Testis (tissue), 3 donors: ENCODE data around the gene SPATA32. TPM values are rescaled to one million over a fixed set of nuclear protein-coding genes. Genes with fewer than 3 reads are reported as not detected.

Source experiments
- DNase-seq: peaks from one replicate; pipeline ENCODE4 v3.0.0-alpha.2; 2019
- H3K27ac ChIP-seq, 2 donors: fragments of 200-600 bp; sonication (generic); one replicate each; pipeline ENCODE4 v1.5.1; 2019
- H3K27me3 ChIP-seq: fragments of 200-600 bp; sonication (generic); one replicate; pipeline ENCODE4 v1.5.1; 2019
- H3K36me3 ChIP-seq: fragments of 200-600 bp; sonication (generic); one replicate; pipeline ENCODE4 v1.5.1; 2017; ENCODE audit warnings: low read depth; ENCODE audit errors: missing control alignments
- H3K4me1 ChIP-seq: fragments of 200-600 bp; sonication (generic); one replicate; pipeline ENCODE4 v1.5.1; 2019
- H3K4me3 ChIP-seq, 2 donors: fragments of 200-600 bp; sonication (generic); one replicate each; pipeline ENCODE4 v1.5.1; 2017 to 2019
- H3K9me3 ChIP-seq: fragments of 200-600 bp; sonication (generic); one replicate; pipeline ENCODE4 v1.5.1; 2017
- POLR2A ChIP-seq: fragments of 450-650 bp; IDR thresholded peaks from one replicate; pipeline ENCODE4 v1.6.1; 2017; ENCODE audit warnings: antibody characterized with exemption, mild to moderate bottlenecking, moderate library complexity
- WGBS, 2 donors: methylation state at CpG; one replicate each; pipeline ENCODE4 v1.1.5; 2018; 5-methylcytosine and 5-hydroxymethylcytosine counted together
- intact Hi-C: fragments of 100-400 bp; cut with DNase I; formaldehyde crosslinking; loops from one replicate; pipeline ENCODE4 v1.15.1; 2023; ENCODE audit warnings: low total_unique reads
- polyA plus RNA-seq: library from polyadenylated mRNA; stranded (reverse); fragments of 350-450 nt; fragmentation: Illumina TruSeq; extraction: RNeasy Lipid Tissue Mini Kit (QIAGEN cat#74804); gene quantifications from one replicate; pipeline ENCODE4 v1.2.3, GENCODE V29; 2014; ENCODE audit warnings: low read depth, low replicate concordance; ENCODE audit not compliant: insufficient read depth
- total RNA-seq, 2 donors: library from RNA; depleted of rRNA; stranded (reverse); fragments of >200 nt; gene quantifications; one replicate each; pipeline ENCODE4 v1.2.3, GENCODE V29; 2016
- TF ChIP-seq, protein P1 (sequence below), 3 experiments: fragments of 450-650 bp in 2 of 3; fragments of 200-600 bp in 1 of 3; sonication (generic) in 1 of 3; IDR thresholded peaks; one replicate each; pipeline ENCODE4 v1.5.1; 2016 to 2019; ENCODE audit warnings: antibody characterized with exemption in 3 of 3, mild to moderate bottlenecking in 2 of 3, moderate library complexity in 1 of 3

The SPATA32 gene
- total and polyA plus RNA-seq, 3 donors from 2014 or later: 15.5 to 72.0 (median 47.4) TPM

- intact Hi-C loops: no loop called here
- no peaks in the 10 kb centered on the region for H3K36me3 ChIP-seq
- 90 to 93% methylated on average over 10 to 11 of the region's 11 CpGs for WGBS, 2 donors
These were observed 28.4 kb upstream of the SPATA32 start for GRCh38 chr17:45290269-45290765.

GRCh38 chr17:45289301-45290268 lies 27.7 kb upstream of the SPATA32 start:
- 80 to 89% methylated on average over 12 to 15 of the region's 15 CpGs for WGBS, 2 donors
- DNase-seq: no peak
- Histone ChIP-seq H3K36me3 (no peaks in the 10 kb centered on the region), H3K9me3 (no peaks in the 10 kb centered on the region), H3K4me1 (peaks cover 49% of the 10 kb centered on the region), H3K4me3 (no peak overlapping the region), H3K27me3 (no peaks in the 10 kb centered on the region), H3K27ac (no peak overlapping the region)
- intact Hi-C loops: loop anchor here (10.0 kb wide), 1 partner anchor 85 kb away; no protein-coding TSS in a partner anchor
- no peak for TF ChIP-seq POLR2A
- TF ChIP-seq, protein P1, sequence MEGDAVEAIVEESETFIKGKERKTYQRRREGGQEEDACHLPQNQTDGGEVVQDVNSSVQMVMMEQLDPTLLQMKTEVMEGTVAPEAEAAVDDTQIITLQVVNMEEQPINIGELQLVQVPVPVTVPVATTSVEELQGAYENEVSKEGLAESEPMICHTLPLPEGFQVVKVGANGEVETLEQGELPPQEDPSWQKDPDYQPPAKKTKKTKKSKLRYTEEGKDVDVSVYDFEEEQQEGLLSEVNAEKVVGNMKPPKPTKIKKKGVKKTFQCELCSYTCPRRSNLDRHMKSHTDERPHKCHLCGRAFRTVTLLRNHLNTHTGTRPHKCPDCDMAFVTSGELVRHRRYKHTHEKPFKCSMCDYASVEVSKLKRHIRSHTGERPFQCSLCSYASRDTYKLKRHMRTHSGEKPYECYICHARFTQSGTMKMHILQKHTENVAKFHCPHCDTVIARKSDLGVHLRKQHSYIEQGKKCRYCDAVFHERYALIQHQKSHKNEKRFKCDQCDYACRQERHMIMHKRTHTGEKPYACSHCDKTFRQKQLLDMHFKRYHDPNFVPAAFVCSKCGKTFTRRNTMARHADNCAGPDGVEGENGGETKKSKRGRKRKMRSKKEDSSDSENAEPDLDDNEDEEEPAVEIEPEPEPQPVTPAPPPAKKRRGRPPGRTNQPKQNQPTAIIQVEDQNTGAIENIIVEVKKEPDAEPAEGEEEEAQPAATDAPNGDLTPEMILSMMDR (IDR thresholded peaks at IDR 0.05): no peak

More at GRCh38 chr17:45290269-45290765, 28.4 kb upstream of the SPATA32 start:
- TF ChIP-seq, protein P1 (IDR thresholded peaks at IDR 0.05): no peak
- no peak for TF ChIP-seq POLR2A
- DNase-seq: no peak
- H3K4me3 ChIP-seq: no peak overlapping the region
- H3K9me3 ChIP-seq: no peaks in the 10 kb centered on the region
- no peak overlapping the region for H3K27ac ChIP-seq
- peaks cover 52% of the 10 kb centered on the region for H3K4me1 ChIP-seq
- no peaks in the 10 kb centered on the region for H3K27me3 ChIP-seq

DNA sequence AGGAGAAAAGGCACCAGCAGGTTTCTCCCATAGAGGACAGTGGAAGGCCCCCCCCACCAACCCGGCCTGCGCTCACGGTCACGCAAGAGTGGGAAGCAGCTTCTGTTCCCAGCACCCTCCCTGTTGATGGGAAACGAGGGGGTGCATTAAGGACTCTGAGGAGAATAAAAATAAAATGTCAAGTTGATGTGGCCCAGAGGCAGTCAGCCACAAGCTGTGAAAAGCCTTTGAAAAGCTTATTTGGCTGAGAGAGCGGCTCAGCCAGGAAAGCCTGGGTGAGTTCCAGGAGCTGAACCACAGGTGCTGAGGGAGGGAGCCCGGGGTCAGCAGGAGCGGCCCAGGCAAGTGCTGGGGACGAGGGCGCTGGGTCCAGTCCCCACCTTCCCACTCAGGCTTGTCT lies 26.9 kb upstream of the SPATA32 start:
- Histone ChIP-seq H3K4me1 (peaks cover 41% of the 10 kb centered on the region), H3K27ac (no peak overlapping the region), H3K27me3 (no peaks in the 10 kb centered on the region), H3K36me3 (no peaks in the 10 kb centered on the region), H3K9me3 (no peaks in the 10 kb centered on the region), H3K4me3 (no peak overlapping the region)
- WGBS, 2 donors: 90 to 93% methylated on average over 10 of the region's 10 CpGs
- no peak for DNase-seq
- intact Hi-C loops: loop anchor here (10.0 kb wide), 1 partner anchor 86 kb away; no protein-coding TSS in a partner anchor
- TF ChIP-seq POLR2A: no peak
- TF ChIP-seq, protein P1 (IDR thresholded peaks at IDR 0.05): no peak

GRCh38 chr17:45287526-45288500 lies 25.9 kb upstream of the SPATA32 start:
- Histone ChIP-seq H3K4me1 (peaks cover 32% of the 10 kb centered on the region), H3K9me3 (no peaks in the 10 kb centered on the region), H3K27me3 (no peaks in the 10 kb centered on the region), H3K27ac (no peak overlapping the region), H3K4me3 (no peak overlapping the region), H3K36me3 (no peaks in the 10 kb centered on the region)
- intact Hi-C loops: loop anchor here (10.0 kb wide), 1 partner anchor 87 kb away; no protein-coding TSS in a partner anchor
- TF ChIP-seq, protein P1 (IDR thresholded peaks at IDR 0.05): no peak
- no peak for TF ChIP-seq POLR2A
- 60 to 75% methylated on average over 6 to 10 of the region's 10 CpGs for WGBS, 2 donors
- DNase-seq: no peak
